Measurements from ENCODE around the gene TNFRSF1A.

- TF ChIP-seq CTCF (IDR thresholded peaks at IDR 0.05) (no peak), POLR2A (IDR thresholded peaks at IDR 0.05) (no peak)
Measured at GRCh38 chr12:6380141-6381121, 38.6 kb upstream of the TNFRSF1A start.

Measured in tibial nerve (tissue), 3 donors.